Adrenal gland (tissue), 12 donors: ENCODE results near the gene PDE10A. TPM values are rescaled to one million over a fixed set of nuclear protein-coding genes. Genes with fewer than 3 reads are reported as not detected.

ENCODE experiments used
- DNase-seq, 7 donors: peaks; one replicate each; pipeline ENCODE4 v3.0.0-alpha.2; 2019 to 2020
- H3K27ac ChIP-seq, 5 donors: fragments of 200-600 bp; sonication (generic) in 4 of 5; 1 replicate in 3 of 5; 2 replicates in 2 of 5; pipeline versions ENCODE4 v1.5.1 to v1.8.0; 2016 to 2020; ENCODE audit warnings: mild to moderate bottlenecking in 1 of 5
- H3K27me3 ChIP-seq: fragments of 200-600 bp; 2 replicates; pipeline ENCODE4 v1.8.0; 2021
- H3K36me3 ChIP-seq, 2 donors: fragments of 200-600 bp; replicated peaks in 1 of 2; 1 replicate in 1 of 2; 2 replicates in 1 of 2; pipeline versions ENCODE4 v1.5.1 to v1.8.0; 2018 to 2022
- H3K4me1 ChIP-seq, 2 donors: fragments of 200-600 bp; replicated peaks in 1 of 2; 1 replicate in 1 of 2; 2 replicates in 1 of 2; pipeline versions ENCODE4 v1.5.1 to v1.8.0; 2018 to 2021
- H3K4me3 ChIP-seq, 4 donors: fragments of 200-600 bp; sonication (generic) in 3 of 4; one replicate each; pipeline ENCODE4 v1.5.1; 2016 to 2018
- H3K9me3 ChIP-seq, 3 donors: fragments of 200-600 bp; sonication (generic) in 1 of 3; replicated peaks in 1 of 3; 1 replicate in 2 of 3; 2 replicates in 1 of 3; pipeline versions ENCODE4 v1.5.1 to v1.8.0; 2016 to 2021
- POLR2A ChIP-seq, 2 donors: fragments of 450-650 bp; IDR thresholded peaks; one replicate each; pipeline ENCODE4 v1.6.1; 2017; ENCODE audit warnings: antibody characterized with exemption in 2 of 2, mild to moderate bottlenecking in 2 of 2, moderate library complexity in 1 of 2
- WGBS, 4 donors: extraction: QIAGEN DNeasy Blood & Tissue Kit in 2 of 4; methylation state at CpG; one replicate each; pipeline versions ENCODE4 v1.1.5 to v1.1.7; 2013 to 2017; 5-methylcytosine and 5-hydroxymethylcytosine counted together
- intact Hi-C, 2 donors: fragments of 100-400 bp; cut with DNase I; formaldehyde crosslinking; loops; one replicate each; pipeline versions ENCODE4 v1.14.1 to v1.15.0; 2022 to 2023
- polyA plus RNA-seq, 3 donors: library from polyadenylated mRNA; stranded (reverse); fragments of 200-250 nt in 2 of 3; fragments of 350-450 nt in 1 of 3; fragmentation: Illumina TruSeq in 1 of 3; extraction: RNeasy Lipid Tissue Mini Kit (QIAGEN cat#74804) in 1 of 3; gene quantifications; one replicate each; pipeline ENCODE4 v1.2.3, GENCODE V29; 2013 to 2014
- total RNA-seq, 9 donors: library from RNA; depleted of rRNA in 4 of 9; stranded (reverse); fragments of >200 nt in 4 of 9; fragments of 120-200 nt in 1 of 9; fragmentation: NEBNext Ultra II Directional in 1 of 9; extraction: Animal tissue kit (Norgen Biotek cat#: 25700) in 1 of 9; gene quantifications; one replicate each; pipeline versions ENCODE4 v1.1.0 to v1.2.4, GENCODE V29; 2013 to 2023
- TF ChIP-seq, protein P1 (sequence below), 6 experiments: fragments of 450-650 bp in 4 of 6; fragments of 200-600 bp in 2 of 6; sonication (generic) in 1 of 6; IDR thresholded peaks; 1 replicate in 5 of 6; 2 replicates in 1 of 6; pipeline versions ENCODE4 v1.5.1 to v1.8.0; 2016 to 2021; ENCODE audit warnings: antibody characterized with exemption in 6 of 6, mild to moderate bottlenecking in 2 of 6, moderate library complexity in 1 of 6
- donor health status: healthy with polysubstance abuse.
- donor health status: Bipolar disorder and iron deficiency.
- donor health status: DM: yes; HTN: yes; CAD: no.
- donor health status: DM: no; HTN: no; CAD: no.
- donor health status: DM: no; HTN: no; CAD: no.
- donor health status: DM: yes; HTN: yes; CAD: no.

Gene PDE10A
- total and polyA plus RNA-seq, 12 donors: 4.0 to 199 (median 27.8) TPM

DNA sequence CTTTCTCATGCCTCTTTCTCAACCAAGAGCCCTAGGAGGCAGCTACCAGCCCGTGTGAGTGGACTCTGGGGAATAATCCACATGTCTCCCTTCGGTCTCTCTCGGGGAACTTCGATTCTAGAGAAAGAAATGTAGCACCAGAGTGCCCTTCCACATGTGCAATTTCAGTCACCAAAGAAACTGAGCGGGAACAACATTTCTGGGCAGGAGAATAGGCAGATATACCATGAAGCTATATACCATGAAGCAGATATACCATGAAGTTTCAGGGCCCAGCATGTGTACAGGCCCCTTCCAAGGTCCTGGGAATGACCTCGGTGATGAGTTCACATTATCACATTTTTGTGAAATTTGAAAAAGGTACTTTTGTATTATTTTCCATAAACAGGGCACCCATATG, 60.8 kb downstream of the PDE10A start:
- 92 to 98% (median 93%) methylated on average over 6 of the region's 6 CpGs for WGBS, 4 donors
- no peak for DNase-seq
- Histone ChIP-seq H3K27me3 (no peaks in the 10 kb centered on the region), H3K36me3 (no peaks in the 10 kb centered on the region), H3K27ac (no peak overlapping the region), H3K4me1 (no peaks in the 10 kb centered on the region), H3K9me3 (no peaks in the 10 kb centered on the region), H3K4me3 (no peak overlapping the region)
- no peak for TF ChIP-seq POLR2A (IDR thresholded peaks at IDR 0.05)
- TF ChIP-seq, protein P1, sequence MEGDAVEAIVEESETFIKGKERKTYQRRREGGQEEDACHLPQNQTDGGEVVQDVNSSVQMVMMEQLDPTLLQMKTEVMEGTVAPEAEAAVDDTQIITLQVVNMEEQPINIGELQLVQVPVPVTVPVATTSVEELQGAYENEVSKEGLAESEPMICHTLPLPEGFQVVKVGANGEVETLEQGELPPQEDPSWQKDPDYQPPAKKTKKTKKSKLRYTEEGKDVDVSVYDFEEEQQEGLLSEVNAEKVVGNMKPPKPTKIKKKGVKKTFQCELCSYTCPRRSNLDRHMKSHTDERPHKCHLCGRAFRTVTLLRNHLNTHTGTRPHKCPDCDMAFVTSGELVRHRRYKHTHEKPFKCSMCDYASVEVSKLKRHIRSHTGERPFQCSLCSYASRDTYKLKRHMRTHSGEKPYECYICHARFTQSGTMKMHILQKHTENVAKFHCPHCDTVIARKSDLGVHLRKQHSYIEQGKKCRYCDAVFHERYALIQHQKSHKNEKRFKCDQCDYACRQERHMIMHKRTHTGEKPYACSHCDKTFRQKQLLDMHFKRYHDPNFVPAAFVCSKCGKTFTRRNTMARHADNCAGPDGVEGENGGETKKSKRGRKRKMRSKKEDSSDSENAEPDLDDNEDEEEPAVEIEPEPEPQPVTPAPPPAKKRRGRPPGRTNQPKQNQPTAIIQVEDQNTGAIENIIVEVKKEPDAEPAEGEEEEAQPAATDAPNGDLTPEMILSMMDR (IDR thresholded peaks at IDR 0.05): no peak
- intact Hi-C loops: no loop called here

DNA sequence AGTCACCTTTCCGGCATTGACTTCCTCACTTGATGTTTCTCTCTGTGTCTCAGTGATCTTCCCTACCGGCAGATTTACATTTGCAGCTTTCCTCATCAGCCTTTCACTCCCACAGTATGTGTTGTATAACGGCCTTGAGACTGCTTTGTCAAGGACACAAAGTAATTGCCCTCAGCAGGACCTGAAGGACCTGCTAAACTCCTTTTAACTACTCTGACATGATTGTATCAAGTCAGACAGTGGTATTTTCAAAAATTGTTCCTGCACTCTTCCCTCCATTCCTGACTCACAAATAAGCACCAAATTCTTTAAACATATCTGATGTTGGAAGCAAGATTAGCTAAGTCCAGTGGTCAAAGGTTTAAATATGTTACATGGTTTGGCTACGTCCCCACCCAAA, 62.4 kb downstream of the PDE10A start:
- TF ChIP-seq POLR2A (IDR thresholded peaks at IDR 0.05): no peak
- TF ChIP-seq, protein P1 (IDR thresholded peaks at IDR 0.05): no peak
- H3K27ac ChIP-seq: no peak overlapping the region
- H3K4me3 ChIP-seq: no peak overlapping the region
- no peaks in the 10 kb centered on the region for H3K36me3 ChIP-seq
- no peaks in the 10 kb centered on the region for H3K27me3 ChIP-seq
- 60 to 70% (median 66%) methylated on average over 4 of the region's 4 CpGs for WGBS, 4 donors
- no peaks in the 10 kb centered on the region for H3K9me3 ChIP-seq
- intact Hi-C loops: no loop called here
- DNase-seq: no peak
- no peaks in the 10 kb centered on the region for H3K4me1 ChIP-seq

DNA sequence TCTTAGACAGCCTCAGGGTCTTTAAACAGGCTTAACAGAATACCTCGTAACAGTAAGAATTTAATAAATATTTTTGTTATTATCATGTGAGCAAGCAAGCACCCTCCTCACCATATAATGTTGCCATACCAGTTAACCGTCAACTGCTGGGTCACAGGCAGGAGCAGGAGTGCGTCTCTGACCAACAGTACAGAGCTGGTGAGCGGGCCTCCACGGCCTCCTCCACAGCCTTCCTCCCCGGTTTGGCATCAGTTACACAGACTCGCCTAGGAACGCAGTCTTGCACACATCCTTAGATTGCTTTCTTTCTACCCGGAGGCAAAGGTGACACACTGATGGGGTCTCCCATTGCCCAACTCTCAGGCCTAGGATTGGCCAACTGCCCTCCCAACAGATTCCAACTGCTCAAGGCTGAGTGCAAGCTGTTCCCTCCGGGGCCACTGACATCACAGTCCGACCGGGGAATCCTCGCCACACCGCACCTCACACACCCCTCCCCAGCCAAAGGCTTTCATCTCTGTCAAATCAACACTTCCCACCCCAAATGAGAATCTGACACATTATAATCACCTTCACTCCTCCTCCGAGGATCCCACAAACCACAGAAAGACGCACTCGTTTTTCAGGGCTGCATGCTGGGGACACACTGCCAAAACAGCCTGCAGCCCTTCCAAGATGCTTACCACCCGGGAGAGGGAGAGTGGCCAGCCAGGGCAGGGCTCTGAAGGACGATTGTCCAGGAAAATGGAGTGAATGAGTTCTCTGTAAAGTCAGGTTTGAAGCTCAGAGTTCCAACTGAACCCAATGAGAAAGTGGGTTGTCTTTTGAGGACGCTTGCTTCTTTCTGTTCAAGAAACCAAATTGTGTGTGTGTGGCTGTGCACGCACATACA, 63.2 kb downstream of the PDE10A start:
- no peak overlapping the region for H3K4me3 ChIP-seq
- H3K4me1 ChIP-seq: no peaks in the 10 kb centered on the region
- intact Hi-C loops: no loop called here
- H3K36me3 ChIP-seq: no peaks in the 10 kb centered on the region
- no peaks in the 10 kb centered on the region for H3K27me3 ChIP-seq
- DNase-seq: no peak
- no peak overlapping the region for H3K27ac ChIP-seq
- no peaks in the 10 kb centered on the region for H3K9me3 ChIP-seq
- WGBS, 4 donors: 83 to 93% (median 86%) methylated on average over 20 to 21 of the region's 21 CpGs
- TF ChIP-seq POLR2A (IDR thresholded peaks at IDR 0.05): no peak
- TF ChIP-seq, protein P1 (IDR thresholded peaks at IDR 0.05): no peak

DNA sequence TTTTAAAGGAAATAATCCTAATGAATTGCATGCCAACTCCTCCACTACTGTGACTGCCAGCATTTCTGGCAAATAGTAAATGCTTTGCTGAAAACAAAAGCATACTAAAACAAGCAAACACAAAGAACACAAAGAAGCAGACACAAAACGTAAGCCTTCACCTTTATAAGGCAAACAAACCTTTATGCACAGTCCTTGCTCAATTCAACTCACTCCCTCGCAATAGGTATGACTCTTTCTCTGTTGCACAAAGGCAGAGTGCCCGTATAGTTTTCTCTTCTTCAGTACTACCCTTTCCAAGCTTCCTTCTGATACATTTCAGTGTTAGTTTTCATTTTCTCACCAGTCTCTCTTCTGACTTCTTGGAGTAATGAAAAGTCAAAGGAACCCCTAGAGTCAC, 63.9 kb downstream of the PDE10A start:
- H3K4me3 ChIP-seq: no peak overlapping the region
- intact Hi-C loops: no loop called here
- no peak overlapping the region for H3K27ac ChIP-seq
- H3K27me3 ChIP-seq: no peaks in the 10 kb centered on the region
- no peaks in the 10 kb centered on the region for H3K9me3 ChIP-seq
- 88 to 93% (median 89%) methylated on average over 3 of the region's 3 CpGs for WGBS, 4 donors
- no peaks in the 10 kb centered on the region for H3K36me3 ChIP-seq
- H3K4me1 ChIP-seq: no peaks in the 10 kb centered on the region
- no peak for DNase-seq
- TF ChIP-seq POLR2A (IDR thresholded peaks at IDR 0.05): no peak
- TF ChIP-seq, protein P1 (IDR thresholded peaks at IDR 0.05): no peak
